Measurements from ENCODE around the gene PDE6G. TPM values are rescaled to one million over a fixed set of nuclear protein-coding genes. Genes with fewer than 3 reads are reported as not detected.
A peak's percentile ranks its signal among the peaks of the same experiment; 100 is the strongest.

The PDE6G gene
- total RNA-seq, 1 experiment from 2014 or later = 0.85 TPM

DNA sequence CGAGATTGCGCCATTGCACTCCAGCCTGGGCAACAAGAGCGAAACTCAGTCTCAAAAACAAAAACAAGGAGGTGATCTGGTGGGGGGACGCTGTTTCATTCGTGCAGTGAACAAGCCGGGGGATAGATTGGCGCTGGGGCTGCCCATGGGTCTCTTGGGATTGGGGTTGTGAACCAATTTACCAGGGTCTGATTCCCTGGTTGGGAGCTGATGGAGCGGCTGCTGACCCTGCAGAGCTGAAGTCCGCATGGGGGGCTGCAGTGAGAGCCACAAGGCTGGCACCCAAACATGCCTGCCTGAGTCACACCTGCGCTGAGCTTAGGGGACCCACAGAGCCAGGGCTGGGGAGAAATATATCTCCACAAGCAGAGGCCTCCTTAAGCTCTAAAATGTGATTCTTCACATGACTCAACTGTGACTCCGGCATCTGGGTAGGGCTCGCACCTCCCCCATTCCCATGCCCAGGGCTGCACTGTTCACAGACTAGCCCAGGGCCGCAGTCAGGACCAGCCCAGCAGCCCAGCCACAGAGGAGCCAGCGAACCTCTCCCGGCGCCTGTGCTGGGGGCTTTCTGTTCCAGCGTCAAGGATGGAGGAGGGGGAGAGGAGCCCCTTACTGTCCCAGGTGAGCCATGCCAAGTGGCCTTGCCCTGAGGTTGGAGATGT is 14.4 kb downstream of the PDE6G start:
- peaks cover 9% of the 10 kb centered on the region; the same call in 1 of the 2 replicates for H3K4me1 ChIP-seq (ENCODE audit: control insufficient read depth, insufficient read depth, low read length)
- no peaks in the 10 kb centered on the region for H3K27me3 ChIP-seq (ENCODE audit: control insufficient read depth, insufficient read depth, low read length)
- no peak overlapping the region for H3K27ac ChIP-seq (ENCODE audit: low read length)
- H3K4me3 ChIP-seq (ENCODE audit: low read depth in 2 of 2, low read length in 2 of 2) = no peak overlapping the region
- intact Hi-C loops (cut with micrococcal nuclease; ENCODE audit: unreplicated experiment) = no loop called here
- no TSS peak for BruUV-seq (replicated peaks)
- no peaks in the 10 kb centered on the region for H3K36me3 ChIP-seq (ENCODE audit: control insufficient read depth, insufficient read depth, low read length)
- H3K9me3 ChIP-seq (ENCODE audit: control insufficient read depth, insufficient read depth, low read depth, low read length) = no peaks in the 10 kb centered on the region
- TF ChIP-seq POLR2AphosphoS5 (IDR thresholded peaks at IDR 0.05; ENCODE audit: low read depth, low read length) = no peak
- no peak for TF ChIP-seq TCF7L2 (IDR thresholded peaks at IDR 0.05; ENCODE audit: low read depth, low read length)
- no peak for TF ChIP-seq REST (IDR thresholded peaks at IDR 0.05; ENCODE audit: insufficient read depth in 1 of 2, low read depth in 2 of 2, low read length in 1 of 2)
- TF ChIP-seq, protein P1, sequence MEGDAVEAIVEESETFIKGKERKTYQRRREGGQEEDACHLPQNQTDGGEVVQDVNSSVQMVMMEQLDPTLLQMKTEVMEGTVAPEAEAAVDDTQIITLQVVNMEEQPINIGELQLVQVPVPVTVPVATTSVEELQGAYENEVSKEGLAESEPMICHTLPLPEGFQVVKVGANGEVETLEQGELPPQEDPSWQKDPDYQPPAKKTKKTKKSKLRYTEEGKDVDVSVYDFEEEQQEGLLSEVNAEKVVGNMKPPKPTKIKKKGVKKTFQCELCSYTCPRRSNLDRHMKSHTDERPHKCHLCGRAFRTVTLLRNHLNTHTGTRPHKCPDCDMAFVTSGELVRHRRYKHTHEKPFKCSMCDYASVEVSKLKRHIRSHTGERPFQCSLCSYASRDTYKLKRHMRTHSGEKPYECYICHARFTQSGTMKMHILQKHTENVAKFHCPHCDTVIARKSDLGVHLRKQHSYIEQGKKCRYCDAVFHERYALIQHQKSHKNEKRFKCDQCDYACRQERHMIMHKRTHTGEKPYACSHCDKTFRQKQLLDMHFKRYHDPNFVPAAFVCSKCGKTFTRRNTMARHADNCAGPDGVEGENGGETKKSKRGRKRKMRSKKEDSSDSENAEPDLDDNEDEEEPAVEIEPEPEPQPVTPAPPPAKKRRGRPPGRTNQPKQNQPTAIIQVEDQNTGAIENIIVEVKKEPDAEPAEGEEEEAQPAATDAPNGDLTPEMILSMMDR (IDR thresholded peaks at IDR 0.05) = no peak
- TF ChIP-seq SIN3A (IDR thresholded peaks at IDR 0.05; ENCODE audit: borderline replicate concordance, insufficient read depth, low read depth, low read length) = no peak
- ATAC-seq (peak; percentile 67), DNase-seq (ENCODE audit: low read depth, low spot score) (no peak)
- in situ Hi-C loops (cut with HindIII; ENCODE audit: low pct_unique_long_range_greater_than_20kb, low sequenced_read_pairs) = no loop called here
- POLR2A ChIA-PET = interaction anchor here (0.5 kb wide), 1 partner anchor 29 kb away, joined by 4 read pairs; no protein-coding TSS in a partner anchor
- CTCF ChIA-PET = no interaction called here

DNA sequence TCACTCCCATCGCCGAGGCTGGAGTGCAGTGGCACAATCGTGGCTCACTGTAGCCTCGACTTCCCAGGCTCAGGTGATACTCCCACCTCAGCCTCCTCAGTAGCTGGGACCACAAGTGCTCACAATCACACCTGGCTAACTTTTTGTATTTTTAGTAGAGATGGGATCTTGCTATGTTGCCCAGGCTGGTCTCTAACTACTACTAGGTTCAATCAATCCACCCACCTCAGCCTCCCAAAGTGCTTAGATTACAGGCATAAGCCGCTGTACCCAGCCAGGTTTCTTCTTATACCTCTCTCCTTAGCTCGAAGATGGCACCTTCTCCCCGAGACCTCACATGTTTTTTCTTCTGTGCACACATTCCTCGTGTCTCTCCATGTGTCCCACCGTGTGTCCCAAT is 16.3 kb downstream of the PDE6G start:
- H3K27me3 ChIP-seq (ENCODE audit: control insufficient read depth, insufficient read depth, low read length) = no peaks in the 10 kb centered on the region
- in situ Hi-C loops (cut with HindIII; ENCODE audit: low pct_unique_long_range_greater_than_20kb, low sequenced_read_pairs) = no loop called here
- no peak for DNase-seq (ENCODE audit: low read depth, low spot score)
- H3K36me3 ChIP-seq (ENCODE audit: control insufficient read depth, insufficient read depth, low read length) = peaks cover 5% of the 10 kb centered on the region; the same call in 1 of the 2 replicates
- no peaks in the 10 kb centered on the region for H3K9me3 ChIP-seq (ENCODE audit: control insufficient read depth, insufficient read depth, low read depth, low read length)
- no peak for TF ChIP-seq SIN3A (IDR thresholded peaks at IDR 0.05; ENCODE audit: borderline replicate concordance, insufficient read depth, low read depth, low read length)
- no peak for TF ChIP-seq POLR2AphosphoS5 (IDR thresholded peaks at IDR 0.05; ENCODE audit: low read depth, low read length)
- TF ChIP-seq, protein P1 (IDR thresholded peaks at IDR 0.05) = no peak
- no peak for TF ChIP-seq REST (IDR thresholded peaks at IDR 0.05; ENCODE audit: insufficient read depth in 1 of 2, low read depth in 2 of 2, low read length in 1 of 2)
- TF ChIP-seq TCF7L2 (IDR thresholded peaks at IDR 0.05; ENCODE audit: low read depth, low read length) = no peak
- POLR2A ChIA-PET = interaction anchor here (0.6 kb wide), 1 partner anchor 85 kb away, joined by 3 read pairs; no protein-coding TSS in a partner anchor
- H3K27ac ChIP-seq (ENCODE audit: low read length) = no peak overlapping the region
- no peak for ATAC-seq
- CTCF ChIA-PET = no interaction called here
- no TSS peak for BruUV-seq (replicated peaks)
- H3K4me1 ChIP-seq (ENCODE audit: control insufficient read depth, insufficient read depth, low read length) = peaks cover 12% of the 10 kb centered on the region; the same call in 1 of the 2 replicates
- intact Hi-C loops (cut with micrococcal nuclease; ENCODE audit: unreplicated experiment) = no loop called here
- no peak overlapping the region for H3K4me3 ChIP-seq (ENCODE audit: low read depth in 2 of 2, low read length in 2 of 2)
